Measurements from ENCODE around the gene AFAP1.

Gene AFAP1

DNA sequence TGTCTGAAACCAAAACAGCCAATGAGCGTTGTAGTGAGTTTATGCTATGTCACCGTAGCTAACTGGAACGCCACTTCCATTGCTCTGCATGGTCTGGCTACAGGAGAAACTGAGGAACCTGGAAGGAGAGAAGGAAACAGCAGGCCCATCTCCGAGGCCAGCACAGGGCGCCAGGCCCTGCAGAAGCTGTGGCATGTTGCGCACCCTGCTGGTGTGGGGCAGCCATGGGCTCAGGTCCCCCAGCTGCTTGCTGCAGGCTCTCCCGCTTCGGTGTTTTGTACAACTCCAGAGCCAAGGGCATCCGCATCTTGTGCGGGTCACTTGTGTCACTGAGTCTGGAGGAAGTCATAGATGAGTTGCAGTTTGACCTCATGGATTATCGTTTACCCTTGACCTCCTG, 89.2 kb downstream of the AFAP1 start:
- in situ Hi-C loops (cut with MboI; ENCODE audit: low sequenced_read_pairs): no loop called here

DNA sequence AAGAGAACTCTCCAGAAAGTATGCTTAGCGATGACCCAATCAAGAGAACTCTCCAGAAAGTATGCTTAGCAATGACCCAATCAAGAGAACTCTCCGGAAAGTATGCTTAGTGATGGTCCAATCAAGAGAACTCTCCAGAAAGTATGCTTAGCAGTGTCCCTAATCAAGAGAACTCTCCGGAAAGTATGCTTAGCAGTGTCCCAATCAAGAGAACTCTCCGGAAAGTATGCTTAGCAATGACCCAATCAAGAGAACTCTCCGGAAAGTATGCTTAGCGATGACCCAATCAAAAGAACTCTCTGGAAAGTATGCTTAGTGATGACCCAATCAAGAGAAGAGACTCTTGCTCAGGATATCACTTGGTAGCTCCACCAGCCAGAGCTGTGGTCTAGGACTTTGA, 92.5 kb downstream of the AFAP1 start:
- in situ Hi-C loops (cut with MboI; ENCODE audit: low sequenced_read_pairs): no loop called here

DNA sequence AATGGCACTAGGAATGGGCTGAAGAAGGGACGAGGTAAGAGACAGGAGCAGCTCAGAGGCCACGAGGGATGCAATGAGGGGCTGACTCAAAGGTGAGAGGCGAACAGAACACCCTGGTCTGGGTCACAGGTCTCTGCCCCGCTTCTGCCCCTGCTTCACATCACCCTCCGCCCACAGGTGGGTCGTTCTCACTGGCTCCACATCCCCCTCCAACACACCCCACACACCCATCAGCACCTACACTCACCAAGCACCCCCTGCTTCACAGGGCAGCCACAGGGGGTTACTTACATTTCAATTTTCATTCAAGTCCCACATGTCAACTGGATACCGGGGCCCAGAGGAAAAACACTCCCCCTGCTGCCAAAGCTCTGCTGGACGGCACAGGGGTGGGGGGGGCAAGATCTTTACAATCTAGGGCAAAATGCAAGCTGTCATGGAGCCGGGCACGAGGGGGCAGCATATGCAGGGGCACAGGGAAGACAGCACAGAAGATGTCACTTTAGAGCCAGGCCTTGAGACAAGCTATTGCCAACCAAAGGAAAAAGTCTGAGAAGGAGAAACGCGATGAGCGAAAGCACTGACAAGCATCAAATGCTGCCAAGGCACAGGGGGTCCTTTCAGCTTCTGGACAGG, 94.0 kb downstream of the AFAP1 start:
- in situ Hi-C loops (cut with MboI; ENCODE audit: low sequenced_read_pairs): no loop called here

DNA sequence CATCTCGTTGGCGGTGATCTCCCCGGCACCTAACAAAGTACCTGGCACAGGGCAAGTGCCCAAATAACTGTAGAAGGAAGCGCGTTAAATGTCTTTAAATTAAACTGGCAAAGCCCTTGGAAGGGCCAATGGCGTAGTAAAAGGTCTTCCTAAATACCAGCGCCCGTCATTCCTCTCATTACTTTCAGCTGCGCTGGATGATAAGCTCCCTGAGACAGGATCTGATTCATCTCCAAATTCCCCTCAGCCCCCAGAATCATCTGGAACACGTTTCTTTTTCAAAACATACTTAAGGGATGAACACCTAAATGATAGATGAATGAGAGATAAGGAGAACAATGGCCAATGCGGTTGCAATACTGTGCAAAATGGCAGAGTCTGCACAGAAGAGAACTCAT, 95.1 kb downstream of the AFAP1 start:
- in situ Hi-C loops (cut with MboI; ENCODE audit: low sequenced_read_pairs): no loop called here

DNA sequence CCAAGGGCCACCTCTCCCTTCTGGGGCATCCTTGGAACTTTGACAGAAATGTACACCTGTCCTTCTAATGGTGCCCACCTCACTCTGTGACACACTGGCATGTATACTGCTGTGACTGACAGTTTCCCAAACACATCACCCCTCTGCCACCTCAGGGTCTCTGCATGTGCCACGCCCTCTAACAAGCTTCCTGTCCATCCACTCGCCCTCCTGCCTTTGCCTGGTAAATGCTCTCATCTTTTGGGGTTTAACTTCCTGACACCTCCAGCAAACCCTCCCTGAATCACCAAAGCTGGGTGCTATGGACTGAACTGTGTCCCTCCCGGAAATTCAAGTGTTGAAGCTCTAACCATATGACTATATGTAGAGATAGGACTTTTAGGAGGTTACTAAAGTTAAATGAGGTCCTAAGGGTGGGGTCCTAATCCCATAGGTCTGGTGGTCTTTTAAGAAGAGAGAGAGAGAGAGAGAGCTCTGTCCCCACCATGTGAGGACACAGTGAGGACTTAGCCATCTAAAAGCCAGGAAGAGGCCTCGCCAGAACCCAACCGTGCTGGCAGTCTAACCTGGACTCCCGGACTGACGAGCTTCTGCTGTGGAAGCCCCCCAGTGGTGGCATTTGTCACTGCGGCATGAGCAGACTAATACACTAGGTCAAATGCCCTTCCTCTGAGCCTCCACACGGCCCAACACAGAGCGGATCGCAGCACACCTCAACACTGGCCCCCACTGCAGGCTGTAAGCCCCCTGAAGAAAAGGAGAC, 95.6 kb downstream of the AFAP1 start:
- in situ Hi-C loops (cut with MboI; ENCODE audit: low sequenced_read_pairs): no loop called here

DNA sequence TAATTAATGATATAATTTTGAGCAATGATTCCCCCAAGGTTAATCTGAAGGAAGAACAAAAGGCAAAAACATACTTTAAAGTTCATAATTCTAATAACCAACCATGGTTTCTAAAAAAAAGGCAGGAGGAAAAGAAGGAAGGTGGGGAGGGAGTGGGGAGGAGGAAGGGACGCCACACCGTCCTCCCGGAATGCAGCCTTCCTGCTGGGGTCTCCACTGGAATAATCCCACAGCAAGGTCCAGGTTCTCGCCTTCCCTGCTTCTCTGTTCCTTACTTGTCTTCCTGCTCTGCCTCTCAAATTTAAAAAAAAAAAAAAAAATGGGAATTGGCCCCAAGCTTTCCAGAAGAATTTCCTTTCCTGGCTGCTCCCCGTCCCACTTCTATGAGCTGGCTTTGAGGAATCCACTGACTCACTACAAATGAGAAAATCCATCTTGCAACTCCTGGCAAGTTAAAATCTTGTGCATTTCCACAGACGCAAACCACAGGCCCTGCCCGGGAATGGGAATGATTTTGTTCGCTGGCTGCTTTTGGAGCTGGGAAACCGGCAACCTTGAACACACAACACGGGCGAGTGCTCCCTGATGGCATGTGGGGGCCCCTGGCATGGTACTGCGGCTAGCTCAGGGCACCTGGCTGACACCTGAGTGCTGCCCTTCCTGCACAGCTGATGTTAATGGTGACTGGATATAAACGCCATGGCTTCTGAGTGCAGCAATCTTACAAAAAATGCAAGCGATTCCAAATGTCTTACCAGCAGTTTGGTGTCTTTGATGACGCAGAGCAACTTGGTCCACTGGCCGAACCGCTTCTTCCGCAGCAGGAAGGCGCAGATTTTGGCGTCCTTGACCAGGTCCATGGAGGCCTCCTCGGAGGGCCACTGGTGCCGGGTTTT, 97.0 kb downstream of the AFAP1 start:
- in situ Hi-C loops (cut with MboI; ENCODE audit: low sequenced_read_pairs): no loop called here

DNA sequence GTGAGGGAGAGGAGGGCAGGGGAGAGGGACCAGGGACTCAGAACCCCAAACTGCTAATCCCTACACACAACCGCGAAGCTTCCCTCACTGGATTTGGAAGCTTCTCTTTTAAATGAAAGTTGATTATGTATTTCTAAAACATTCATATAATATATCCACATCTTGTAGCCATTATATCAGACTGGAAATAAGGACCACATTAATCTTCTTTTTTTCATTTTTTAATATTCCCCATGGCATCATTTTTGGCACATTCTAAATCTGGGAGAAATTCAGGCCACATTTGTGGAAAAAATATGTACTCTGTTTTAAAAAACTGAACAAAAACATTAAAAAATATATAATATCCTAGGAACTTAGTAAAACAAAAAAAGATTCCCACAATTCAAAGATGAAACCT, 97.8 kb downstream of the AFAP1 start:
- in situ Hi-C loops (cut with MboI; ENCODE audit: low sequenced_read_pairs): no loop called here

DNA sequence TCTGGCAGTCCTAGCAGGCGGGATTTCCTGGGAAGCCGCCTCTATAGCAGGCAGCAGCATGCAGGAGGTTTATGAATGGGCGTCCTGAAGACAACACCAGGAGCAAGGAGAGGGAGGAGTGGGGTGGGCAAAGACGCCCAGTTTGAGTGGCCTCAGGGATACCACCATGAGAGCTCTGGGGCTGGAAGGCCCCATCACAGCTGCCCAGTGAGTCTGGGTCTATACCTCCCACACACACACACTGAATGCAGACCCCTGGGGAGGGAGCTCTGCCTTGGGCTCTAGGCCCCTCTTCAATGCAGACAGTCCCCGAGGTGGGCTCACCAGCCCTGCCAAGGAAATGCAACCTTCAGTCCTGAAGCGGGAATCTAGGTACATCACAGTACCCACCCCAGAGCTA, 98.6 kb downstream of the AFAP1 start:
- in situ Hi-C loops (cut with MboI; ENCODE audit: low sequenced_read_pairs): no loop called here

DNA sequence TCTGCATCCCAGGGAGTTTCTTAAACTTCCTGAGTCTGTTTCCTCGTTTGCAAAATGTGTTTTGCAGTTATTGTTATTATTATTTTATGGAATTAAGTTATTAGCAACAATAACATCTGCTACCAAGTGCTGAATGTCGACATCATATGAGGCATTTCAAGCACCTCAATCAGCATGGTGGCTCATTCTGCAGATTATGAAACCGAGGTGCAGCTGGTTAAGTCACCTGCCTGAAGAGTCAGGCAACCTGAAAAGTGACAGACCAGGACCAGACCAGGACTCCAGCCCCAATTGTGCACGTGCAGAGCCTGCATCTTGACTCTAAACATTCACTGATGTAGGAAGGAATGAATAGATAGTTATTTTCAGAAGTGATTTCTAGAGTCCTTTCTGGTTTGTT, 99.8 kb downstream of the AFAP1 start:
- in situ Hi-C loops (cut with MboI; ENCODE audit: low sequenced_read_pairs): no loop called here

DNA sequence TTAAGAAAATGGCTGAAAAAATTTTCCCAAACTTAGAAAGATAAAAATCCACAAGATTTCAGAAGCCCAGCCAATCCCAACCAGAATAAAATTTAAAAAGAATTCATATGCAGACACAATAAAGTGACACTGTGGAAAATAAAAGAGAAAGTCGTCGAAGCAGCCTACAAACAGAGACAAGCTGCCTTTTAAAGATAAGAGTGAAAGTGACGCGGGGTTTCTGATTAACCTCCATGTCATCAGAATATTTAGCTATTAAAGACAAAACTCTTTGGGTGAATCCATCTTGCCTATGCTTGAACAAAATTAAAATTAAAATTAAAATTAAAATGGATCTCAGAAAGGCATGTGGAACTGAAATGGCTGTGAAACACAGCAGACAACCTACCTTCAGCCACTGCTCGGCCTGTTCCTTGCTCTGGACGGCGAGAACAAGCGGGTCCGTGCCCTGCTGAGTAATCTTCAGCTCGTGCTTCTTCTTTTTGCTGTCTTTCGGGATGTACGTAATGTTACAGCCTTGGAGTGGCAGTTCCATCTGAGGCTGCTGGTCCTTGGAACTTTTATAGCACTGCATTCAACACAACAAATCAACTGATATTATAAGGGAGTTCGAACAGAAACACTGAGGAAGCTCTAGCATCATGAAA, 101.4 kb downstream of the AFAP1 start:
- in situ Hi-C loops (cut with MboI; ENCODE audit: low sequenced_read_pairs): no loop called here

DNA sequence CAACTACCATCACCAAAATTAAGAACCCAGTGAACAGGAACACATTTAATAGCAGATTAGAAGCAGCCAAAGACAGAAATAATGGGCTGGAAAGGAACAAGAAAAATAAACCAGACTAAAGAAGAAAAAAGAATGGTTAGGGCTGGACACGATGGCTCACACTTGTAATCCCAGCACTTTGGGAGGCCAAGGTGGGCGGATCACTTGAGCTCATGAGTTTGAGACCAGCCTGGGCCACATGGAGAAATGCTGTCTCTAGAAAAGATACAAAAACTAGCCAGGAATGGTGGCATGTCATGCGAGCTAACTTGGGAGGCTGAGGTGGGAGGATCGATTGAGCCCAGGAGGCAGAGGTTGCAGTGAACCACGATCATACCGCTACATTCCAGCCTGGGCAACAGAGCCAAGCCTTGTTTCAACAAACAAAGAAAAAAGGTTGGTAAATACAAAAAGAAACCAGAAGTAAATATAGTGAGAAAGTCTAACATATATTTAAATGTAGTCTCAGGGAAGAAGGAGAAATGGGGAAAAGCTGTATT, 102.0 kb downstream of the AFAP1 start:
- in situ Hi-C loops (cut with MboI; ENCODE audit: low sequenced_read_pairs): no loop called here

DNA sequence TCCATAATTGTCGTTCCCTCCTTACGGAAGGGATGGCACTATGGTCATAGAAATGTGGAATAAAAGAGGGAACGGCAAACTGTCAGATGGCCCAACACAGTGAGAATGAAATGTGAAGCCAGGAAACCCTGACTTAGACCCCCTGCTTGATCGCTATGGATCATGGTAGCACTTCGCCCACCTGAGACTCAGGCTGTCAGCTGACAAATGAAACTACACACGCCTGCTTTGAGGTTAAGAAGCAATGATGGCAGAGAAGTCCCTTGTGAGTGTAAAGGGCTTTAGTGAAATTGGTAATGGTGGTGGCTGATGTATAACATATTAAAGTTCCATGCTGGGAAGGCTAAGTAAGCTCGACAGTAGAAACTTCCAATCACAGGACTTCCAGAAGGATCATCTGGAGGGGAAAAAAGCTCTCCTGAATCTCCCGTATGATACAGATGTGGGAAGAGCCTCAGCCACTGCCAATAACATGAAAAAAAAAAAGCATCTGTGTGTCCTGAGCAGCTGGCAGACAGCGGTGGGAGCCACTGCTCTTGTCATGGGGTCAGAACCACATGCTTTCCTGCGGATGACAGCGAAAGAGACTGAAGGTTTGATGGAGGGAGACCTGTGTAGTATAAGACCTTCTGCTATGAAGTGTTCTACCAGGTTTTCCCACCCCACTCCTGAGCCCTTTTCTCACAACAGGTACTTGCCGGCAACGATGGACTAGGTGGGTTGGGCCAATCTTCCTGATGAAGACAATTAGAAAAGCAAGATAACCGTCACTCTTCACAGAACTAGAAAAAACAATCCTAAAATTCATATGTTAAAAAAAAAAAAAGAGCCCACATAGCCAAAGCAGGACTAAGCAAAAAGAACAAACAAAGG, 107.6 kb downstream of the AFAP1 start:
- in situ Hi-C loops (cut with MboI; ENCODE audit: low sequenced_read_pairs): no loop called here

DNA sequence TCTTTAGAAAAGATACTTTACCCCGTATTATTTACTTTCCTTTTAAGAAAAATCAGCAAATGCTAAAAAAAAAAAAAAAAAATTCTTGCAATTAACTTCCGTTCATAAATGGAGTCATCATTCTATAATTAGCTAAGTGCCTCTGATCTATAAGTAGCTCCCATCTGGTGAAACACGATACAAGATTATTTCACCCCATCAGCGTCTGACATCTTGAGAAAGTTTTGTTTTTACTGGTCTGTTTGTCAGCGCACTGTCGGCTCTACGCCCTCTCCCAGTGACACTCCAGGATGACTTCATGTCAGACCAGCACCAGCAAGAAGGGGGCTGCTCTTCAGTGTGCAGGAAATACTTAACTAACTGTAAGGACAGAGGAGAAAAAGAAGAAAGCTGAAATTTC, 108.3 kb downstream of the AFAP1 start:
- in situ Hi-C loops (cut with MboI; ENCODE audit: low sequenced_read_pairs): no loop called here

DNA sequence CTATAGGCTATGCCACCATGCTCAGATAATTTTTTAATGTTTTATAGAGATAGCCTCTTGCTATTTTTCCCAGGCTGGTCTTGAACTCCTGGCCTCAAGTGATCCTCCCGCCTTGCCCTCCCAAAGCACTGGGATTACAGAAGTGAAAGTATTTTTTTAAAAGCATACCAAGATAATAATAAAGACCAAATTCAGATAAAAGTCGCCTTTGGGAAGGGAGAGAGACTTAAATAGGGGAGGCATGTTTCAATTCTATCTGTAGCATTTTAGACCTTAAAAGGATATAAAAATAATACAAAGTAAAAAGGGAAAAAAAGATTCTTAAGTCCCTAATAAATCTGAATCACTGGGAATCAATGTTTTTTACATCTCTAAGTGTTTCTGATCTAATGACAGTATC, 108.9 kb downstream of the AFAP1 start:
- in situ Hi-C loops (cut with MboI; ENCODE audit: low sequenced_read_pairs): no loop called here

DNA sequence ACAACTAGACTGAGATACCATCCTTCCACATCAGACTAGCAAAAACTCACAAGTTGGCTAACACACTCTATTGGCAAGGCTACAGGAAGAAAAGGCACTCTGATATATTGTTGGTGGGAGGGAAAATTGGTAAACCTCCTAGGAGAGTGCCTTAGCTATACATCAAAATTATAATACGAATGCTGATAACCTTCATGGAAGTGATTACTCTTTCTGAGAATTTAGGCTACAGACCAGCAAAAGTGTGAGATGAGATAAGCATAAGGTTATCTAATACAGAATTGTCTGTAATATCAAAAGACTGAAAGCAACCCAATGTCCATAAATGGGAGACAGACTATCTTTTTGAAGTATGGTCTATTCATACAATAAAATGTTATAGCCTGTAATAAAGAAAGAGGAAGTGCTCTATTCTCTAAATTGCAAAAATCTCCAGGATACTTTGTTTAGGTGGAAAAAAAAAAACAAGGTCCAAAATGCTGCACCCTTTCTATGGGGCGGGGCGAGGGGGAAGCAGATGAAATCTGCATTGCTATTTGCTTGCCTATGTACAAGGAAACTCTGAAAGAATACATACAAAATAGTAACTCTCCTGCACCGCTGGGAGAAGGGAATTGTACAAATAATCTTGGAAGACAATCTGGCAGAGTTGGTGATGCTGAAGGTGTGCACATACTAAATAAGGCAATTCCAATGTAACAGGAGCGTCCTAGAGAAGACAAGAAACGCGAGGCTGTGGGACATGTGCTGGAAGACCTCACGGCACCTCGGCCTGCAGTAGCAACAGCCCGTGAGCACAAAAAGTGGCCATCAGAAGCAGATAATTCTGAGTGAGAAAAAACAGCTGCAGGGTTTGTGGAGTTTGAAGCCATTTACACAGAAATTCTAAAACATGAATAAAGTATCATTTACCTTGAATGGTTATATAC, 109.7 kb downstream of the AFAP1 start:
- in situ Hi-C loops (cut with MboI; ENCODE audit: low sequenced_read_pairs): no loop called here

DNA sequence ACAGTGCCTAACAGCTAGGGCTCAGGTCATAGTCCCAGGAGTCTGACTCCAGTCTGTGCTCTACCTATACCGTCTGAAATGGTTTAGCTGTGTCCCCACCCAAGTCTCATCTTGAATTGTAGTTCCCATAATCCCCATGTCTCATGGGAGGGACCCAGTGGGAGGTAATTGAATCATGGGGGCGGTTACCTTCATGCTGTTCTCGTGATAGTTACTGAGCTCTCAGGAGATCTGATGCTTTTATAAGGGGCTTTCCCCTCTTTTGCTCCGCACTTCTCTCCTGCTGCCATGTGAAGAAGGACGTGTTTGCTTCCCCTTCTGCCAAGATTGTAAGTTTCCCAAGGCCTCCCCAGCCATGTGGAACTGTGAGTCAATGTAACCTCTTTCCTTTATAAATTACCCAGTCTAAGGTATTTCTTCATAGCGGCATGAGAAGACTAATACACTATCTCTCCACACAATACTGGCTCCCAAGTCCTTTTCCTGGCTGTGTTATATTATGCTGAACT, 110.8 kb downstream of the AFAP1 start:
- in situ Hi-C loops (cut with MboI; ENCODE audit: low sequenced_read_pairs): no loop called here

DNA sequence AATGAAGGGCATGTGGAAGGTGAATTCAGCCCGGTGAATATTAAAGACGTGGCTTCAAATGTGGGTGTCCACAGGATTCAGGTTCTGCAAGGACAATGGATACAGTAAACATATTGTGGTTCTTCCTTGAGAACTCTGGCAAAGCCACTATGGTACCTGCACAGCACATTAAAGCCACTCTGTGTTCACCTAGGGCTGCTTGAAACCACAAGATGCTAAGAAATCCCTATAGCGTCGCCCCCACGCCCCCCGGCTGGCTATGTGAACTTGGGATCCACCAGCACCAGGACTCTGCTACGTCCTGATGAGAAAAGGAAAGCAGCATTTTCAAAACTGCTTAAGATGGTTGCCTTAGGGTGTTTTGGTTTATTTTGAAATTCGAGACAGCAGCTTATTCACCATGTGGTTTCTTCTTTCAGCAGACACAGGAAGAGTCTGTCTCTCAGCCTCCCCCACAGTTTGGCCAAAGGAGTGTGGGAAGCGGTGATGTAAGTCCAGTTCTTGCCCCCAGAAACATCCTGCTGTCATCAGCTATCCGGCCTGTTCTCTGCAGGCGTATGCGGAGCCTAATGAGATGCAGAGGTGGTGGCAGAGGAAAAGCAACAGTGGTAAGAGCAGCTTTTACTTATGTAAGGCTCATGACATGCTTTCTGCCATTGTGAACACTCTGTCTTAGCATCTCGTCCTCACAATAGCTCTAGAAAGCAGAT, 111.5 kb downstream of the AFAP1 start:
- in situ Hi-C loops (cut with MboI; ENCODE audit: low sequenced_read_pairs): no loop called here

DNA sequence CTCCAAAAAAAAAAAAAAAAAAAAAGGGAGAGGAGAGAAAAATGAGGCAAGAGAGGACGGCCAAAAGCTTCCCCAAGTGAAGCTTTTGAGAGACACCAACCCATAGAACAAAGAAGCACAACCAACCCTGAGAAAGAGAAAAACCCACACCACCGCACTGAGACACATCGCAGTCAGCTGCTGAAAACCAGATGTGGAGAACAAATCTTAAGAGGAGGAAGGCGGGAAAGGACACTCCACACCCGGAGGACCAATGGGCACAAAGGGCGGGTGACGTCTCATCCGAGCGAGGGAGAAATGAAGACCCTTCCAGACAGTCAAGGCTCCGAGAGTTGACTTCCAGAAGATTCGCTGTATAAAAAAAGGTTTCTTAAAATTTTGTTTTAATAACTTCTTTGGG, 112.1 kb downstream of the AFAP1 start:
- in situ Hi-C loops (cut with MboI; ENCODE audit: low sequenced_read_pairs): no loop called here
